GM12878 (cell line): ENCODE measurements around the gene ACTA2. TPM values are rescaled to one million over a fixed set of nuclear protein-coding genes. Genes with fewer than 3 reads are reported as not detected.
A peak's percentile ranks its signal among the peaks of the same experiment; 100 is the strongest.

Experiments
- BACH1 ChIP-seq: fragments of 450-650 bp; IDR thresholded peaks from 2 replicates; pipeline ENCODE4 v1.6.1; 2017; ENCODE audit warnings: mild to moderate bottlenecking, borderline replicate concordance
- CBX3 ChIP-seq: fragments of 200-600 bp; sonication (generic); IDR thresholded peaks from 2 replicates; pipeline ENCODE4 v1.6.1; 2016; ENCODE audit warnings: low read depth, borderline replicate concordance
- DPF2 ChIP-seq: fragments of 450-650 bp; IDR thresholded peaks from 2 replicates; pipeline ENCODE4 v1.6.1; 2017; ENCODE audit warnings: mild to moderate bottlenecking
- EGR1 ChIP-seq, 2 experiments: IDR thresholded peaks; 1 replicate in 1 of 2; 2 replicates in 1 of 2; pipeline ENCODE4 v1.6.1; 2011 to 2012; ENCODE audit warnings: low read depth in 2 of 2, low read length in 2 of 2, borderline replicate concordance in 1 of 2, mild to moderate bottlenecking in 1 of 2, moderate library complexity in 1 of 2
- FOS ChIP-seq: IDR thresholded peaks from 3 replicates; pipeline ENCODE4 v1.6.1; 2011; ENCODE audit warnings: borderline replicate concordance; ENCODE audit not compliant: insufficient read length; ENCODE audit errors: extremely low read depth
- HDAC2 ChIP-seq: fragments of 200-600 bp; sonication (generic); IDR thresholded peaks from 2 replicates; pipeline ENCODE4 v1.6.1; 2017
- IKZF1 ChIP-seq: fragments of 450-650 bp; conservative IDR thresholded peaks from 2 replicates; pipeline ENCODE4 v1.6.1; 2017; ENCODE audit warnings: antibody characterized with exemption, mild to moderate bottlenecking
- IRF3 ChIP-seq: fragments of 450-650 bp; IDR thresholded peaks from 2 replicates; pipeline ENCODE4 v1.6.1; 2014; ENCODE audit warnings: mild to moderate bottlenecking
- KDM1A ChIP-seq: fragments of 200-600 bp; sonication (generic); IDR thresholded peaks from 2 replicates; pipeline ENCODE4 v1.6.1; 2016; ENCODE audit warnings: borderline replicate concordance
- MAX ChIP-seq: IDR thresholded peaks from 2 replicates; pipeline ENCODE4 v1.6.1; 2012; ENCODE audit warnings: low read depth, low read length, improper control_type of control experiment
- MEF2B ChIP-seq: fragments of 450-650 bp; IDR thresholded peaks from 2 replicates; pipeline ENCODE4 v1.6.1; 2018; ENCODE audit warnings: mild to moderate bottlenecking, moderate library complexity; ENCODE audit not compliant: partially characterized antibody, poor library complexity, severe bottlenecking
- MTA2 ChIP-seq: fragments of 450-650 bp; IDR thresholded peaks from 2 replicates; pipeline ENCODE4 v1.6.1; 2016; ENCODE audit warnings: low read depth, mild to moderate bottlenecking, moderate library complexity
- NFXL1 ChIP-seq: fragments of 450-650 bp; IDR thresholded peaks from 2 replicates; pipeline ENCODE4 v1.6.1; 2017; ENCODE audit warnings: antibody characterized with exemption, mild to moderate bottlenecking, borderline replicate concordance
- PAX5 ChIP-seq: IDR thresholded peaks from 2 replicates; pipeline ENCODE4 v1.6.1; 2011; ENCODE audit warnings: low read depth, low read length, borderline replicate concordance
- POLR2AphosphoS5 ChIP-seq: IDR thresholded peaks from 2 replicates; pipeline ENCODE4 v1.6.1; 2011; ENCODE audit warnings: mild to moderate bottlenecking, low read length, inconsistent platforms
- RB1 ChIP-seq: fragments of 450-650 bp; formaldehyde crosslinking; IDR thresholded peaks from 2 replicates; pipeline ENCODE4 v1.6.1; 2017; ENCODE audit warnings: mild to moderate bottlenecking, borderline replicate concordance
- RCOR1 ChIP-seq: conservative IDR thresholded peaks from 2 replicates; pipeline ENCODE4 v1.6.1; 2012; ENCODE audit warnings: low read depth, low read length, improper control_type of control experiment
- RELB ChIP-seq: fragments of 450-650 bp; IDR thresholded peaks from 2 replicates; pipeline ENCODE4 v1.6.1; 2017; ENCODE audit warnings: low read depth, mild to moderate bottlenecking, moderate library complexity
- RUNX3 ChIP-seq: IDR thresholded peaks from 2 replicates; pipeline ENCODE4 v1.6.1; 2012; ENCODE audit warnings: low read length, inconsistent platforms
- SMAD5 ChIP-seq: IDR thresholded peaks from 2 replicates; pipeline ENCODE4 v1.6.1; 2016; ENCODE audit warnings: antibody characterized with exemption, low read depth
- SMARCA5 ChIP-seq: fragments of 450-650 bp; IDR thresholded peaks from 2 replicates; pipeline ENCODE4 v1.6.1; 2017; ENCODE audit warnings: mild to moderate bottlenecking
- SREBF1 ChIP-seq: IDR thresholded peaks from 2 replicates; pipeline ENCODE4 v1.6.1; 2012; ENCODE audit warnings: mild to moderate bottlenecking, low read length
- TBL1XR1 ChIP-seq: IDR thresholded peaks from 2 replicates; pipeline ENCODE4 v1.6.1; 2012; ENCODE audit warnings: low read depth, low read length, improper control_type of control experiment
- TCF12 ChIP-seq: IDR thresholded peaks from 2 replicates; pipeline ENCODE4 v1.6.1; 2011; ENCODE audit warnings: low read depth, mild to moderate bottlenecking, low read length
- YY1 ChIP-seq: IDR thresholded peaks from 2 replicates; pipeline ENCODE4 v1.6.1; 2011; ENCODE audit warnings: low read depth, mild to moderate bottlenecking, low read length
- ZNF592 ChIP-seq: fragments of 450-650 bp; IDR thresholded peaks from 2 replicates; pipeline ENCODE4 v1.6.1; 2017; ENCODE audit warnings: mild to moderate bottlenecking, moderate library complexity
- polyA plus RNA-seq, 11 experiments: library from polyadenylated mRNA; depleted of rRNA in 4 of 11; unstranded in 6 of 11; stranded (reverse) in 5 of 11; fragments of >200 nt; fragmentation: Nextera tagmentation in 4 of 11; fragmentation: Illumina TruSeq in 1 of 11; extraction: Ambion mirVana in 4 of 11; extraction: Trizol in 1 of 11; gene quantifications; 1 replicate in 1 of 11; 2 replicates in 10 of 11; pipeline versions ENCODE4 v1.2.1 to v1.2.3, GENCODE V29; 2011 to 2016; ENCODE audit warnings: inconsistent platforms in 2 of 11, missing spikeins in 2 of 11, low read depth in 1 of 11
- total RNA-seq, 4 experiments: library from RNA; depleted of rRNA in 3 of 4; stranded (reverse); fragments of >200 nt in 3 of 4; fragmentation: Illumina TruSeq in 1 of 4; extraction: Trizol in 1 of 4; gene quantifications; 2 replicates each; pipeline versions ENCODE4 v1.2.1 to v1.2.3, GENCODE V29; 2013 to 2021

ACTA2 gene
- total and polyA plus RNA-seq, 10 of the 15 experiments (the other 5 are each of a cell fraction or from before 2014, with no cell fraction given) = 7.4 to 78.2 (median 32.4) TPM

GRCh38 chr10:88934900-88935672 lies 17.5 kb downstream of the ACTA2 start (continued):
- peak; percentile 41; the same call in 1 of the 2 replicates for TF ChIP-seq ZNF592
- no peak for TF ChIP-seq RCOR1
- no peak for TF ChIP-seq SREBF1
- 0 out of 2 replicates have a peak, but pooled peaks have one; percentile 17 for TF ChIP-seq RELB
- no peak for TF ChIP-seq TBL1XR1
- TF ChIP-seq SMARCA5 = no peak; the same call in 1 of the 2 replicates
- TF ChIP-seq IRF3 = 0 out of 2 replicates have a peak, but pooled peaks have one; percentile 4
- TF ChIP-seq HDAC2 = no peak
- TF ChIP-seq DPF2 = peak; percentile 30; the same call in 1 of the 2 replicates
- TF ChIP-seq TCF12 = no peak
- no peak for TF ChIP-seq NFXL1
- TF ChIP-seq BACH1 = no peak
- TF ChIP-seq MEF2B = no peak
- TF ChIP-seq RB1 = 0 out of 2 replicates have a peak, but pooled peaks have one; percentile 7
- TF ChIP-seq MAX = peak; percentile 39
- peak; percentile 68; the same call in 1 of the 2 replicates for TF ChIP-seq YY1
- no peak for TF ChIP-seq SMAD5
- TF ChIP-seq CBX3 = no peak
- no peak for TF ChIP-seq PAX5
- no peak for TF ChIP-seq FOS
- TF ChIP-seq RUNX3 = peak; percentile 41
- no peak for TF ChIP-seq KDM1A
- no peak for TF ChIP-seq POLR2AphosphoS5
- TF ChIP-seq MTA2 = 0 out of 2 replicates have a peak, but pooled peaks have one; percentile 9
- no peak; the same call in 1 of the 2 replicates for TF ChIP-seq IKZF1
- no peak for TF ChIP-seq EGR1 (IDR thresholded peaks at IDR 0.05; ENCODE audit: borderline replicate concordance in 1 of 2, low read depth in 2 of 2, low read length in 2 of 2)
